Neural progenitor cell (in vitro differentiated cells): ENCODE results near the gene HOXA5.

Source experiments
- EZH2 ChIP-seq: fragments of 200-600 bp; sonication (generic); IDR thresholded peaks from 2 replicates; pipeline ENCODE4 v1.6.1; 2017; ENCODE audit warnings: antibody characterized with exemption, mild to moderate bottlenecking, moderate library complexity
- EZH2phosphoT487 ChIP-seq: fragments of 200-600 bp; sonication (generic); IDR thresholded peaks from 2 replicates; pipeline ENCODE4 v1.6.1; 2017; ENCODE audit warnings: antibody characterized with exemption
- TF ChIP-seq, protein P1 (sequence below): fragments of 200-600 bp; sonication (generic); IDR thresholded peaks from 2 replicates; pipeline ENCODE4 v1.5.1; 2017; ENCODE audit warnings: antibody characterized with exemption, mild to moderate bottlenecking

DNA sequence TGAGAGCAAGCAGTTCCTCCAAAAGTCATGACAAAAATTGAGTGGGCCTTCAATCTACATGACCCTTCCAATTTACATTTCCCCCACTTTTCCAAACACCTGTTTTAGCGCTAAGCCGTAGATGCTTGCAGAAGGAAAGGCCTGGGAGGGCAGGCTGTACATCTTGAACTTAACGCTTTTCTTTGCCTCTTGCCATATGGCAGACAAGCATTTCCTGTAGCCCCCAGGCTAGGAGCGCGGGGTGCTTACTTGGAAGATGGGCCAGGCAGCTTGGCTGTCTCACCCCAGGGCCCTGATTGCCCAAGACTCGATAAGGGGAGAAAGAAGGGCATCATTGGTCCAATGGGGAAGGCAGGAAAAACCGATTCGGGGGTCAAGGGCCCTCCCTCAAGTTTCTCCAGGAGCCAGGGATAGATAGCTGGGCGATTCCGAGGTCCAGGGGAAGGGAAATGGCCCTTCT, 28.9 kb upstream of the HOXA5 start:
- no peak for TF ChIP-seq EZH2phosphoT487
- TF ChIP-seq EZH2 = no peak
- TF ChIP-seq, protein P1, sequence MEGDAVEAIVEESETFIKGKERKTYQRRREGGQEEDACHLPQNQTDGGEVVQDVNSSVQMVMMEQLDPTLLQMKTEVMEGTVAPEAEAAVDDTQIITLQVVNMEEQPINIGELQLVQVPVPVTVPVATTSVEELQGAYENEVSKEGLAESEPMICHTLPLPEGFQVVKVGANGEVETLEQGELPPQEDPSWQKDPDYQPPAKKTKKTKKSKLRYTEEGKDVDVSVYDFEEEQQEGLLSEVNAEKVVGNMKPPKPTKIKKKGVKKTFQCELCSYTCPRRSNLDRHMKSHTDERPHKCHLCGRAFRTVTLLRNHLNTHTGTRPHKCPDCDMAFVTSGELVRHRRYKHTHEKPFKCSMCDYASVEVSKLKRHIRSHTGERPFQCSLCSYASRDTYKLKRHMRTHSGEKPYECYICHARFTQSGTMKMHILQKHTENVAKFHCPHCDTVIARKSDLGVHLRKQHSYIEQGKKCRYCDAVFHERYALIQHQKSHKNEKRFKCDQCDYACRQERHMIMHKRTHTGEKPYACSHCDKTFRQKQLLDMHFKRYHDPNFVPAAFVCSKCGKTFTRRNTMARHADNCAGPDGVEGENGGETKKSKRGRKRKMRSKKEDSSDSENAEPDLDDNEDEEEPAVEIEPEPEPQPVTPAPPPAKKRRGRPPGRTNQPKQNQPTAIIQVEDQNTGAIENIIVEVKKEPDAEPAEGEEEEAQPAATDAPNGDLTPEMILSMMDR = no peak
